Skin epidermis (tissue), 12 donors: Measurements from ENCODE around the gene PRDM4.
"Not testable (repeated sequence)": the region's sequence is repeated elsewhere in the genome, so short reads cannot be mapped to it uniquely, and the experiment has no call there.

Experiments
- H3K27ac ChIP-seq, 21 experiments: fragments of 200-600 bp; sonication (generic) in 11 of 21; one replicate each; pipeline ENCODE4 v1.5.0; 2020; ENCODE audit warnings: mild to moderate bottlenecking in 3 of 21, inconsistent platforms in 2 of 21, moderate library complexity in 2 of 21
- H3K4me3 ChIP-seq, 7 experiments: fragments of 200-600 bp; sonication (generic) in 2 of 7; one replicate each; pipeline ENCODE4 v1.5.0; 2020; ENCODE audit warnings: inconsistent platforms in 2 of 7, mild to moderate bottlenecking in 2 of 7, moderate library complexity in 1 of 7

Gene PRDM4

GRCh38 chr12:107775093-107775721, 14.3 kb upstream of the PRDM4 start:
- H3K4me3 ChIP-seq = peak overlapping the region in 6 of 7 experiments; percentile 5 to 43 (median 18)

GRCh38 chr12:107774349-107775029, 13.6 kb upstream of the PRDM4 start, which contains the start of gene ASCL4:
ASCL4 (plus strand) TSS chr12:107774704; CDS start chr12:107775219, 515 bp downstream.
- peak within 1 kb of the TSS in 4 of 21 experiments; percentile 18 to 81 (median 53) for H3K27ac ChIP-seq
- H3K4me3 ChIP-seq = peak within 1 kb of the TSS in 6 of 7 experiments; percentile 5 to 43 (median 18)

More at GRCh38 chr12:107775093-107775721, 14.3 kb upstream of the PRDM4 start:
- peak overlapping the region in 4 of 21 experiments; percentile 18 to 81 (median 53) for H3K27ac ChIP-seq

DNA sequence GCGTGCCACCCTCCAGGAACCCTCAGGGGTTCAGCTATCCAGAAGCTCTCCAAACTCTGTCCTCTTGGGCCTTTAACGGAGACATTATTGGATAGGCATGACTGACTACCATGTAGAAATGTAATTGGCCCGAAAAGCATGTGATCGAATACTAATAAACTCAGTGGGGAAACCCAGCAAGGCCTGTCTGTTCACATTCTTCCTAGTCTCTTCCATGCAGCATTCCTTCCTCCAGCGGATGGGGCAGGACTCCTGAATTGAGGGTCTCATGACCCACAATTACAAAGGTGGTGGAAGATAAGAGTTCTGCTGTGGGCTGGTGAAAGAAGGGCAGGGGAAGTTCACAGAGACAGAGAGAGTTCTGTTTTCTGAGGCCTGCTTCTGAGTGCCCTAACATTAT, 6.5 kb upstream of the PRDM4 start:
- Histone ChIP-seq H3K27ac (no peak overlapping the region), H3K4me3 (no peak overlapping the region)

DNA sequence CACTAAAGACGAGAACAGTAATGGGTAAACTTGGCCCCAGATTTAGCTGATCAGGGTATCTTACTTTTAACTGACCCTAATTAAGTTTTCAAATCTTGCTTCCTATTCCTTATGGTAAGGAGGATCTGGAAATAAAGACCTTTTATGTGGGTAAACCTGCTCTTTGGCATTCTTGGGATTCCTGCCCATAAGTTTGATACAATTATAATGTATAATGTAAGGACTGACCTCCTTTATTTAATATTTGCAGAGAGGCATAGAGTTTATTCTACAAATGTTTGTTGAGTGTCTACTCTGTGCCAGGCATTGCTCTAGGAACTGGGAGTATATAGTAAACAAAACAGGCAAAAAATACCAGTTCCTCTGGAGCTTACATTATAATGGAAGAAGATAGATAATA, 4.4 kb upstream of the PRDM4 start:
- no peak overlapping the region for H3K4me3 ChIP-seq
- no peak overlapping the region for H3K27ac ChIP-seq

DNA sequence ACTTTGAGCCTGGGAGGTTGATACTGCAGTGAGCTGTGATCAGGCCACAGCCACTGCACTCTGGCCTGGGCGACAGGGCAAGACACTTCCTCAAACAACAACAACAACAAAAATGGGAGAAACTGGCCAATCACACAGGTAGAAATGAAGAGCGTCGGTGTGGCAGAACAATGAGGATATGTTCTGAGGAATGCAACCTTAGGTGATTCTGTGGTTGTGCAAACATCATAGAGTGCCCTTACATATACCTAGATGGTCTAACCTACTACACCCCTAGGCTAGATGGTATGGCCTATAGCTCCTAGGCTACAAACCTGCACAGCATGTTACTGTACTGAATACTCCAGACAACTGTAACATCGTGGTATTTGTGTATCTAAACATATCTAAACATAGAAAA, 3.7 kb upstream of the PRDM4 start:
- no peak overlapping the region for H3K4me3 ChIP-seq

GRCh38 chr12:107762874-107763273, 1.9 kb upstream of the PRDM4 start:
- H3K27ac ChIP-seq = no peak overlapping the region
- no peak overlapping the region for H3K4me3 ChIP-seq

More for the DNA sequence above, 3.7 kb upstream of the PRDM4 start:
- no peak overlapping the region for H3K27ac ChIP-seq

DNA sequence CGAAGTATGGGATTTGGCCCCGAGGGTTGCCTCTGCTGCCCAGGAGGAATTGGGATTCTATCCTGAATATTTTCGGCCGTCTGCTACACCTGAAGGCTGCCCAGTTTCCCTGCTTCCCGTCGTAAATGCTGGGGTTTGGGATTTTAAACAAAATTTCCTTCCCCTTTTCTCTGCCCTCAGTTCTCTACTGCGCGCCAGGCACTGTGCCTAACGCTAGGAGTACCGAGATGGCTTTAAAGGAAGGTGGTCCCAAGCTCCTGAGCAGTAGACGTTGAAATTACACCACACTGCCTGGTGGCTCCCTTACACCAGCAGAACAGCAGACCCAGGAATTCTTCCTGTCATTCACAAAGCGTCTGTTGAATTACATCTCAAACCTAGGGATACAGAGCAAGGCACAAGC, 566 bp upstream of the PRDM4 start:
- H3K4me3 ChIP-seq = peak overlapping the region; percentile 71 to 89 (median 87)
- H3K27ac ChIP-seq = peak overlapping the region in 17 of 21 experiments; percentile 2 to 90 (median 58)

- H3K4me3 ChIP-seq = peak overlapping the region; percentile 71 to 89 (median 87)
- peak overlapping the region; percentile 47 to 94 (median 86) for H3K27ac ChIP-seq
Measured at GRCh38 chr12:107760207-107760808, 629 bp downstream of the PRDM4 start.

DNA sequence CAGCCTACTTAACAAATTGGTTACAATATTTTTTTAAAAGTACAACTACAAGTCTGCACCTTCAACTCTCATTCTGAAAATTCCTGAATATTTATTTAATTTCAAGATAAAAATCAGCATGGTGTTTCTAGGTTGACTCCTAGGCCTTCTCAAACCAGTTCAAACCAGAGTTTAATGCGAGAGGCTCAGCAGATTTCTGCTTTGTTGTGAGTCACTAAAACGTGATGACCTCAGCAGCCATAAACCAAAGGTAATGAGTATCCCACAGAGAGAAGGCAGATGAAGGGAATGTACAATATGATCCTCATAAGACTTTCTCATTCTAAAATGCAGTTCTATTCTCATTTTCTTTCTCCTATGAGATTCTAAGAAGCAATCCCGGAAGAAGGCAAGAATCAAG, 1.5 kb downstream of the PRDM4 start:
- peak overlapping the region in 17 of 21 experiments; percentile 5 to 94 (median 86) for H3K27ac ChIP-seq

DNA sequence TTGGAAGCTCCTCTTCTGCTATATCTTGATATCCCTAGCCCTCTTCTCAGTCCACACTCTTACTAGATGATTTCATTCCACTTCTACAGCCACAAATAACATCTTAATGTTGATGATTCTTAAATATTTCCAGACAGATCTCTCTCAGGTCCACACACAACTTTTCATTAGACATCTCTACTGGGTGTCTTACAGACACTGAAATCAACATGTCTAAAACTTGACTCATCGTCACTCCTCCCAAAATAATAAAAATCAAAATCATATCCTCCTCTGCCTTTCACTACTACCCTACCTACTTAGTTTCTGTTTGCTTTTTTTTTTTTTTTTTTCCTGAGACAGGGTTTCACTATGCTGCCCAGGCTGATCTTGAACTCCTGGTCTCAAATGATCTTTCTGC, 11.9 kb downstream of the PRDM4 start:
- Histone ChIP-seq H3K27ac (peak overlapping the region in 5 of 21 experiments; percentile 13 to 55 (median 46)), H3K4me3 (no peak overlapping the region)

More for the DNA sequence above, 1.5 kb downstream of the PRDM4 start:
- H3K4me3 ChIP-seq = peak overlapping the region in 6 of 7 experiments; percentile 71 to 89 (median 86)

DNA sequence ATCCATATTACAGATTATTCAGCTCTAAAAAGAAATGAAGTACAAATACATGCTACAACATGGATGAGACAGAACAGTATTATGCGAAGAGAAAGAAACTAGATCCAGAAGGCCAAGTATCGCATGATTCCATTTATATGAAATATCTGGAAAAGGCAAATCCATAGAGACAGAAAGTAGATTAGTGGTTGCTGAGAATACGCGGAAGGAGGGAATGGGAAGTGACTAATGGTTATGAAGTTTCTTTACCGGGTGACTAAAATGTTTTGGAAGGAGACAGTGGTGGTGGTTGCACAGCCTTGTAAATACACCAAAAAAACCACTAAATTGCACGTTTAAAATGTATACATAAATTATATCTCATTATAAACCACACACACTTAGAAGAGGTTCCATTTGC, 12.5 kb downstream of the PRDM4 start:
- Histone ChIP-seq H3K4me3 (no peak overlapping the region), H3K27ac (peak overlapping the region in 4 of 21 experiments; percentile 6 to 55 (median 13))

DNA sequence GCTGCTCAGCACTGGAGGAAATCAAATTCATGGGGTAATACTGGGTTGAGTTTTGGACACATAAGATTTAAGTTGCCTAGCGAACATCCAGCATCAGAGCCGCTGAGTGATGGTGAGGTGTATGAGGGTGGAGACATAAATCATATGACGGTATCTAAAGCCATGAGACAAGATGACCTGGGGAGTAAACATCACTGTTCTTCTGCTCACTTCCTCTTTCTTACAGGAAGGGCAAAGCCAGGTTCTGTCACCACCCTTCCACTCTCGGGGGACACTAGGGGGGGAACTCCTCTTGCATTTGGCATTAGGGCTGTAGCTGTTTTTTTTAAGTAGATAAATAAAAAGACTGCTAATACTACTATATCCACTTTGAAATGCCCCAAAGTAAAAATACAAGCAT, 24.0 kb downstream of the PRDM4 start:
- Histone ChIP-seq H3K27ac (peak overlapping the region in 1 of 21 experiments; percentile 59), H3K4me3 (no peak overlapping the region)

DNA sequence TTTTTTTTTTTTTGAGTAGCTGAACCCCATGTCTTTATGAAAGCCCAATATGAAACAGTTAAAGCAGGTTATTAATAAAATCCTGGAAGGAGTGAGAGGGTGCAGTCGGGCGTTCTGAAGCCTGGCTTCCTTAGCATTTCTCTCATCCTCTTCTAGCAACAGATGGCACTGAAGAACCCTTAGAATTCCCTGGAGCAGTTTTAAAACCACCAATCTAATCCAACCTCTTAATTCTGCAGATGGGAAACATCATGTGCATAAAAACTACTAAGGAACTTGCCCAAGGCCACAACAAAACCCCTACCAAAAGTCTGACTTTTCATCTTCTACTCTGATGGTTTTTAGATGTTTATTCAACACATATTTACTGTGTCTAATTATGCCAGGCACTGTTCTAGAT, 25.2 kb downstream of the PRDM4 start:
- H3K4me3 ChIP-seq = no peak overlapping the region
- H3K27ac ChIP-seq = no peak overlapping the region

DNA sequence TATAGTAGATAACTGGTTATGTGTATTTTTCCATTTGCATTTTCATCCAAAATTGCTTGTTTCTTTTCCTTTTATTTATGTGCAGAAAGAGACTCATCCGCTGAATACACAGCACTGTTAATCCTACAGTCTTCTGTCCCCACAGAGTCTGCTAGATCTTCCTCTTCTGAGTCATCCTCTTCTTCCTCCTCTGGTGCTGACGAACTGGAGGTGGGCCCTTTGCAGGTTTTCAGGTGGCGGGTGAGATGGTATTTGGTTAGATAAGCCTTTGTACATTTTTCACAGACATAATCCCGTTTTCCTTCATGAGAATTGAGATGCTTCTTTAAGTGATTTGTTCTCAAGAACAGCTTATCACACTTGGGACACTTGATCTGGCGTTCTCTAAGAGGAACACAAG, 26.8 kb downstream of the PRDM4 start:
- no peak overlapping the region for H3K4me3 ChIP-seq
- no peak overlapping the region for H3K27ac ChIP-seq

GRCh38 chr12:107732365-107732764, 28.6 kb downstream of the PRDM4 start:
- Histone ChIP-seq H3K4me3 (no peak overlapping the region), H3K27ac (no peak overlapping the region)

DNA sequence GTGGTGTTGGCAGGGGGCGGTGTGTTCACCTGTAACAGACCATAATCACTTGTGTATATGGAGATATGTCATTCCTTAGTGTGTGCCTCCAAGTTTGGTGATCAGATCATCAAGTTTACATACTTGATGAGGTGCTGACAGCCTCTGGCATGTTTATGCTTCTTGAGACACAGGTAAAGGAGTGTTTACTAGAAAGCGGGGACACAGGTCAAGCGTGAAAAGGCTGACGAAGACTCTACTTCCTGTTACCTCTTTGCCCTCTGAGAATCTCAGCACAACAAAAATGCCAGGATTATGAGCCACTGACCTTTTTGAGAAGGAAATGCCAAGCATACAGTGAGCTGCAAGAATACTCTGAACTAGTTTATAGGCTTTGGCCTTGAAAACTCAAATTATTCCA, 29.6 kb downstream of the PRDM4 start:
- H3K27ac ChIP-seq = no peak overlapping the region
- no peak overlapping the region for H3K4me3 ChIP-seq

DNA sequence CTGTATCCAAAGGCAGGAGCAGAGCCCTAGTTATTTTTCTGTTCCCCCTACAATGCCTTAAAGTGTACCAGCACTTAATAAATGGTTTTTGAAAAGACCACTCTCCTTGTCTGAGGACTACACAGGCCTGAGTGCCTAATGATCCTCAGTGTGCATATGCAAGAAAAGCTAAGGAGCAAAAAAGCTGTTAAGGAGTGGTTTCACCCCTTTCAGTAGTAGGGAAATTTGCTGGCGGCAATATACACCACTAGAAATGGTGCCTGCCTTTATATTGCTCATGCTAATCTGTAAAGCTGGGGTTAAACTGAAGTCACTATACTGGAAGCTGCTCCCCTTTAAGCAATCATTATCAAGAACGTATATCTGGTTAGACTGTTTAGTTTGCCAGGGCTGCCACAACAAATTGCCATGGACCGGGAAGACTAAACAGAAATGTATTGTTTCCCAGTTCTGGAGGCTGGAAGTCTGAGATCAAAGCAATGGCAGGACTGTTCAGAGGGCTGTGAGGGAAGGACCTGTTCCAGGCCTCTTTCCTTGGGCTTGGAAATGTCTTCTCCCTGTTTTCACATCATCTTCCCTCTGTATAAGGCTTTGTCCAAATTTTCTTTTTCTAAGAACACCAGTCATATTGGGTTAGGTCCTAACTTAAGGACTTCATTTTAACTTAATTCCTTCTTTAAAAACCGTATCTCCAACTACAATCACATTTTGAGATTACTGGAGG, 30.2 kb downstream of the PRDM4 start:
- peak overlapping the region in 1 of 21 experiments; percentile 31 for H3K27ac ChIP-seq

GRCh38 chr12:107727742-107728141, 33.2 kb downstream of the PRDM4 start:
- H3K27ac ChIP-seq, H3K4me3 ChIP-seq: not testable (repeated sequence)

More for the DNA sequence above, 30.2 kb downstream of the PRDM4 start:
- H3K4me3 ChIP-seq = no peak overlapping the region

DNA sequence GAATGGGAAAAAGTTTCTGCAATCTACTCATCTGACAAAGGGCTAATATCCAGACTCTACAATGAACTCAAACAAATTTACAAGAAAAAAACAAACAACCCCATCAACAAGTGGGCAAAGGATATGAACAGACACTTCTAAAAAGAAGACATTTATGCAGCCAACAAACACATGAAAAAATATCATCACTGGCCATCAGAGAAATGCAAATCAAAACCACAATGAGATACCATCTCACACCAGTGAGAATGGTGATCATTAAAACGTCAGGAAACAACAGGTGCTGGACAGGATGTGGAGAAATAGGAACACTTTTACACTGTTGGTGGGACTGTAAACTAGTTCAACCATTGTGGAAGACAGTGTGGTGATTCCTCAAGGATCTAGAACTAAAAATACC, 33.6 kb downstream of the PRDM4 start:
- not testable (repeated sequence) for H3K27ac ChIP-seq, H3K4me3 ChIP-seq

DNA sequence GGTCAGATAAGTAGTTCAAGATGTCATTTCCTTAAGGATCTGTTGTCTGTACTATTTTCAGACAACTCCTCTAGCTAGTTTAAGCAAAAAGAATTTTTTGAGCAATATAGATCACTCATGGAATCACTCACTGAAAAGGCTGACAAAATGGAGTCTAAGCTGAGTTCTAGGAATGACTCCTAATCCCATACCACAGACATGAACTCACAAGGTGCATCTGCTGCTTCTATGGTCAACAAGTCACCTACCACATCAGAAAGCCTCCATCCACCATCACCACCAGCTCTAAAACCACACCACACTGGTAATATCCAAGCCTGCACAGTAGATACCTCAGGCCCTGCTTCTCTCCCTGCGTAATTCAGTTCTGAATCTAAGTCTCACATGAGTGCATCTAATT, 42.3 kb downstream of the PRDM4 start:
- Histone ChIP-seq H3K27ac (no peak overlapping the region), H3K4me3 (no peak overlapping the region)
